ENCODE results near the gene KRT83. TPM values are rescaled to one million over a fixed set of nuclear protein-coding genes. Genes with fewer than 3 reads are reported as not detected.

KRT83 gene
- total RNA-seq, 1 donor = not detected

- TF ChIP-seq, protein P1, sequence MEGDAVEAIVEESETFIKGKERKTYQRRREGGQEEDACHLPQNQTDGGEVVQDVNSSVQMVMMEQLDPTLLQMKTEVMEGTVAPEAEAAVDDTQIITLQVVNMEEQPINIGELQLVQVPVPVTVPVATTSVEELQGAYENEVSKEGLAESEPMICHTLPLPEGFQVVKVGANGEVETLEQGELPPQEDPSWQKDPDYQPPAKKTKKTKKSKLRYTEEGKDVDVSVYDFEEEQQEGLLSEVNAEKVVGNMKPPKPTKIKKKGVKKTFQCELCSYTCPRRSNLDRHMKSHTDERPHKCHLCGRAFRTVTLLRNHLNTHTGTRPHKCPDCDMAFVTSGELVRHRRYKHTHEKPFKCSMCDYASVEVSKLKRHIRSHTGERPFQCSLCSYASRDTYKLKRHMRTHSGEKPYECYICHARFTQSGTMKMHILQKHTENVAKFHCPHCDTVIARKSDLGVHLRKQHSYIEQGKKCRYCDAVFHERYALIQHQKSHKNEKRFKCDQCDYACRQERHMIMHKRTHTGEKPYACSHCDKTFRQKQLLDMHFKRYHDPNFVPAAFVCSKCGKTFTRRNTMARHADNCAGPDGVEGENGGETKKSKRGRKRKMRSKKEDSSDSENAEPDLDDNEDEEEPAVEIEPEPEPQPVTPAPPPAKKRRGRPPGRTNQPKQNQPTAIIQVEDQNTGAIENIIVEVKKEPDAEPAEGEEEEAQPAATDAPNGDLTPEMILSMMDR (IDR thresholded peaks at IDR 0.05; ENCODE audit: extremely low read depth, low read depth, low read length) = no peak
- H3K4me1 ChIP-seq (ENCODE audit: insufficient read depth, low read length) = no peaks in the 10 kb centered on the region
- H3K79me2 ChIP-seq (ENCODE audit: insufficient read depth, low read length) = no peaks in the 10 kb centered on the region
- H3K36me3 ChIP-seq (ENCODE audit: insufficient read depth, low read length) = no peaks in the 10 kb centered on the region
- peak; percentile 69 for DNase-seq (ENCODE audit: insufficient read length, low spot score, missing footprints)
- H2AFZ ChIP-seq (ENCODE audit: low read length) = no peak overlapping the region
- H3K4me2 ChIP-seq (ENCODE audit: insufficient read depth, low read length) = no peak overlapping the region
- H4K20me1 ChIP-seq (ENCODE audit: insufficient read depth, low read length) = no peaks in the 10 kb centered on the region
- H3K27ac ChIP-seq (ENCODE audit: low read depth, low read length) = no peak overlapping the region
- peaks cover 16% of the 10 kb centered on the region for H3K27me3 ChIP-seq (ENCODE audit: insufficient read depth, low read length)
- no peaks in the 10 kb centered on the region for H3K9me3 ChIP-seq (ENCODE audit: low read depth, low read length)
- no peak overlapping the region for H3K4me3 ChIP-seq (ENCODE audit: insufficient read depth, low read length)
These were observed 39.6 kb upstream of the KRT83 start for GRCh38 chr12:52360663-52361271.

GRCh38 chr12:52360106-52360662 is 39.0 kb upstream of the KRT83 start:
- Histone ChIP-seq H3K27me3 (ENCODE audit: insufficient read depth, low read length) (peaks cover 22% of the 10 kb centered on the region), H3K4me3 (ENCODE audit: insufficient read depth, low read length) (no peak overlapping the region), H3K27ac (ENCODE audit: low read depth, low read length) (no peak overlapping the region), H2AFZ (ENCODE audit: low read length) (no peak overlapping the region), H3K4me1 (ENCODE audit: insufficient read depth, low read length) (no peaks in the 10 kb centered on the region), H3K79me2 (ENCODE audit: insufficient read depth, low read length) (no peaks in the 10 kb centered on the region), H3K36me3 (ENCODE audit: insufficient read depth, low read length) (no peaks in the 10 kb centered on the region), H3K9me3 (ENCODE audit: low read depth, low read length) (no peaks in the 10 kb centered on the region), H3K4me2 (ENCODE audit: insufficient read depth, low read length) (no peak overlapping the region), H4K20me1 (ENCODE audit: insufficient read depth, low read length) (no peaks in the 10 kb centered on the region)
- TF ChIP-seq, protein P1 (IDR thresholded peaks at IDR 0.05; ENCODE audit: extremely low read depth, low read depth, low read length) = no peak
- peak; percentile 79 for DNase-seq (ENCODE audit: insufficient read length, low spot score, missing footprints)

GRCh38 chr12:52359621-52360061 is 38.4 kb upstream of the KRT83 start:
- TF ChIP-seq, protein P1 (IDR thresholded peaks at IDR 0.05; ENCODE audit: extremely low read depth, low read depth, low read length) = no peak
- Histone ChIP-seq H3K36me3 (ENCODE audit: insufficient read depth, low read length) (no peaks in the 10 kb centered on the region), H3K4me2 (ENCODE audit: insufficient read depth, low read length) (no peak overlapping the region), H3K9me3 (ENCODE audit: low read depth, low read length) (no peaks in the 10 kb centered on the region), H3K4me3 (ENCODE audit: insufficient read depth, low read length) (no peak overlapping the region), H3K27me3 (ENCODE audit: insufficient read depth, low read length) (peaks cover 22% of the 10 kb centered on the region), H4K20me1 (ENCODE audit: insufficient read depth, low read length) (no peaks in the 10 kb centered on the region), H3K4me1 (ENCODE audit: insufficient read depth, low read length) (no peaks in the 10 kb centered on the region), H3K79me2 (ENCODE audit: insufficient read depth, low read length) (no peaks in the 10 kb centered on the region), H2AFZ (ENCODE audit: low read length) (no peak overlapping the region), H3K27ac (ENCODE audit: low read depth, low read length) (no peak overlapping the region)
- peak; percentile 60 for DNase-seq (ENCODE audit: insufficient read length, low spot score, missing footprints)

DNA sequence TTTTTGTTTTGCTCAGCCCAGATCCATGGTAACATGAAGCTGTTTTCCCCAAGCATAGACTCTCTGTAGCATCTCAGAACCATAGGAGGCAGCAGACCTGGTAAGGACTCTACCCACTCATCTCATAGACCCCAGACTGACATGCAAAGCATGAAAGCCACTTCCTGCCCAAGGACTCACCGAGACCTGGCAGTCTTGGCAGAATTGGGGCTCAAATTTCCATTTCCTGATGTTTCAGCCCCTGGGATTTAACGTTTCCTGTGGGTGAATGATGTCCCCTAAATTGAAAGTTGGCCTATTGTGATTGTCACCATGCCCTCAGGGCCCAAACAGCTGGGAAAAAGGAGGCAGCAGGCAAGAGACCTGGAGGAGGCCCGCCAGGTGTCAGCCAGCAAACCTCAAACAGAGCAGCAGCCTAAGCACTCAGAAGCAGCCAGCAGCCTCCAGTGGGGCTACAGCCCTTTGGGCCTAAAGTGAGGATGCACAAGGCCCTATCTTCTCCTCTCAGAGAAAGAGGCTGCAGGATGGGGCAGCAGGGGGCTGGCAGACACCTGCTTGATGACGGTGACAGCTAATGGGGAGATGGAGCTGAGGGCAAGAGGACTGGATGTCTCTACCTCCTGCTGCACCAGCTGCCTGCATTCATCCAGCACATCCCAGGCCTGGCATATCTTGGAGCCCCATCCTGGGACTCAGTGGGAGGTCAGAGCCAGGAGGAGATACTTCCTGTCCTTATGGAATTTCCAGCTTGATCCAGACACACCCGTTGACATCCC is 37.6 kb upstream of the KRT83 start:
- H3K79me2 ChIP-seq (ENCODE audit: insufficient read depth, low read length) = no peaks in the 10 kb centered on the region
- TF ChIP-seq, protein P1 (IDR thresholded peaks at IDR 0.05; ENCODE audit: extremely low read depth, low read depth, low read length) = no peak
- no peak overlapping the region for H3K4me3 ChIP-seq (ENCODE audit: insufficient read depth, low read length)
- H3K4me1 ChIP-seq (ENCODE audit: insufficient read depth, low read length) = no peaks in the 10 kb centered on the region
- no peak overlapping the region for H2AFZ ChIP-seq (ENCODE audit: low read length)
- H3K4me2 ChIP-seq (ENCODE audit: insufficient read depth, low read length) = no peak overlapping the region
- no peaks in the 10 kb centered on the region for H3K9me3 ChIP-seq (ENCODE audit: low read depth, low read length)
- no peak overlapping the region for H3K27ac ChIP-seq (ENCODE audit: low read depth, low read length)
- H3K36me3 ChIP-seq (ENCODE audit: insufficient read depth, low read length) = no peaks in the 10 kb centered on the region
- peak; percentile 52 for DNase-seq (ENCODE audit: insufficient read length, low spot score, missing footprints)
- H3K27me3 ChIP-seq (ENCODE audit: insufficient read depth, low read length) = peaks cover 28% of the 10 kb centered on the region
- H4K20me1 ChIP-seq (ENCODE audit: insufficient read depth, low read length) = no peaks in the 10 kb centered on the region
